ENCODE data around the gene SYMPK.

The SYMPK gene

DNA sequence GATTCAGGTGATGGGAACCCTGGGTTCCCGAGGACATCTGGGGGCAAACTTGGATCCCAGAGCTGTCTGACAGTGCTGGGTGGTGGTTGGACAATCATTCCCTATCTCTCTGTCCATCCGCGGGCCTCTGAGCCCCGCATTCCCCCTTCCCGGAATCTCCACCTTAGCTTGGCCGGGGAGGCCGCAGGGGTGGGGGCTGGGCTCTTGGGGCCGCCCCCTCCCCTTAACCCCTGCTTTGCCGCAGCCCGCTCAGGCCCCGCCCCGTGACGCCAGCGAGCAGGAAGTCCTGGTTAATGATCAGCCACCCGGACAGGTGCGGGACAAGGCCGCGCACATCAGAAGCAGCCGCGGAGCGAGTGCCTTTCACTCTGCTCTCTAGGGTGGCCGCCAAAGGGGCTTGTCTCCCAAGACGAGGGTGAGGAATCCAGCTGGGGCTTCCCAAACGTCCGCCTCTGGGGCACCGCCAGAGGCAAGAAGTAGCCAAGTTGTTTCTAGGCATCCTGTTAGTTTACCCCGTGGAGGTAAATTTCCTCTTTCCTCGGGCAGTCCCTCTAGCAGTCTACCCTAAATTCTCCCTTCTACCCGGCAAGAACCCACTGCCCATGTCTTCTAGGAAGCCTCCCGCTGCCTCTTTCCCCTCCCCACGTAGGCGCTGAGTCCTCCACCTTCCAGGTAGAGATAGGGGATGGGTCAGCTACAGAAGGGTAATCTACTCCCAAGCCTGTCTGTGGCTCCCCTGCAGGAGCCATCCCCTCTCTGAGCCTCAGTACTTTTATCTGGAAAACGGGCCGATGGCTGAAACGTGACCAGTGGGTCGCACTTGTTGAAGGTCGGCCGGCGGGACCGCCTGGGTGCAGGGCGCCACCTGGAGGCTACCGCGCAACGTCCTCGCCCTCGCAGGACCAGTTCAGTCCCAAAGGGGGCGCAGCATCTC is 20.0 kb upstream of the SYMPK start:
- Histone ChIP-seq H3K27ac (no peak overlapping the region), H3K4me2 (ENCODE audit: low read length) (no peak overlapping the region), H3K9me3 (ENCODE audit: control insufficient read depth, low read length) (no peaks in the 10 kb centered on the region), H3K4me1 (peaks cover 9% of the 10 kb centered on the region), H3K9ac (no peak overlapping the region), H3K36me3 (ENCODE audit: control insufficient read depth, insufficient read depth, low read length) (no peaks in the 10 kb centered on the region), H3K27me3 (ENCODE audit: control insufficient read depth, insufficient read depth, low read length) (no peaks in the 10 kb centered on the region), H3K79me2 (peaks cover 2% of the 10 kb centered on the region), H2AFZ (no peak overlapping the region), H3K4me3 (ENCODE audit: low read depth, low read length) (no peak overlapping the region)
- TF ChIP-seq, protein P1, sequence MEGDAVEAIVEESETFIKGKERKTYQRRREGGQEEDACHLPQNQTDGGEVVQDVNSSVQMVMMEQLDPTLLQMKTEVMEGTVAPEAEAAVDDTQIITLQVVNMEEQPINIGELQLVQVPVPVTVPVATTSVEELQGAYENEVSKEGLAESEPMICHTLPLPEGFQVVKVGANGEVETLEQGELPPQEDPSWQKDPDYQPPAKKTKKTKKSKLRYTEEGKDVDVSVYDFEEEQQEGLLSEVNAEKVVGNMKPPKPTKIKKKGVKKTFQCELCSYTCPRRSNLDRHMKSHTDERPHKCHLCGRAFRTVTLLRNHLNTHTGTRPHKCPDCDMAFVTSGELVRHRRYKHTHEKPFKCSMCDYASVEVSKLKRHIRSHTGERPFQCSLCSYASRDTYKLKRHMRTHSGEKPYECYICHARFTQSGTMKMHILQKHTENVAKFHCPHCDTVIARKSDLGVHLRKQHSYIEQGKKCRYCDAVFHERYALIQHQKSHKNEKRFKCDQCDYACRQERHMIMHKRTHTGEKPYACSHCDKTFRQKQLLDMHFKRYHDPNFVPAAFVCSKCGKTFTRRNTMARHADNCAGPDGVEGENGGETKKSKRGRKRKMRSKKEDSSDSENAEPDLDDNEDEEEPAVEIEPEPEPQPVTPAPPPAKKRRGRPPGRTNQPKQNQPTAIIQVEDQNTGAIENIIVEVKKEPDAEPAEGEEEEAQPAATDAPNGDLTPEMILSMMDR (IDR thresholded peaks at IDR 0.05): peak; percentile 73

DNA sequence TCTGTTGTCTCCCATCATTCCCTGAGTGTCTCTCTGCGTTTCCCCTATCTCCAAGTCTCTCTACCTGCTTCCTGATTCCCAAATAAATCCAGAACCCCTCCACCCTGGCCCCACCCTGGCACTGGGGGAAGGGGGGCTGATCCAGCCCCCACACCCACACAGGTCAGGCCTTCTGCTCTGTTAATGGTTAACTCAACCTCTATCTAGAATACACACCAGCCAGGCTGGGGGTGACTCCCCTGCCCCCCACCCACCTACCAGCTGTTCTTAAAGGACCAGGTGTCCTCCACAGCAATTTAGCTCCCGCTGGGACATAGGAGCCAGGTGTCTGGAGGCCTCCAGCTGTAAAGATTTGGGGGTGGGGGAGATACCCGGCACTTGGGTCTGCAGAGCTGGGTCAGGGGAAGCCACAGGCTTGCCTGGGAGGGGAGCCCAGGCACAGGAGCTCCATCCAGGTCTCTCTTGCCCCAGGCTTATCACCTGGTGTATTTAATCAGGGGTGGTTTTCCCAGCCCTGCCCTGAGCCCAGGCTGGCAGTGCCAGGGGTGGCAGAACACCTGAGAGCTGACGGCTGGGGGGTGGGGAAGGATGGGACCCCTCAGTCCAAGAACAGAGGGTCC is 19.1 kb upstream of the SYMPK start:
- Histone ChIP-seq H3K4me3 (ENCODE audit: low read depth, low read length) (no peak overlapping the region), H3K4me1 (peaks cover 9% of the 10 kb centered on the region), H3K36me3 (ENCODE audit: control insufficient read depth, insufficient read depth, low read length) (no peaks in the 10 kb centered on the region), H3K27ac (no peak overlapping the region), H3K4me2 (ENCODE audit: low read length) (no peak overlapping the region), H3K27me3 (ENCODE audit: control insufficient read depth, insufficient read depth, low read length) (no peaks in the 10 kb centered on the region), H2AFZ (no peak overlapping the region), H3K9me3 (ENCODE audit: control insufficient read depth, low read length) (no peaks in the 10 kb centered on the region), H3K9ac (no peak overlapping the region), H3K79me2 (peaks cover 2% of the 10 kb centered on the region)
- TF ChIP-seq, protein P1 (IDR thresholded peaks at IDR 0.05): no peak

DNA sequence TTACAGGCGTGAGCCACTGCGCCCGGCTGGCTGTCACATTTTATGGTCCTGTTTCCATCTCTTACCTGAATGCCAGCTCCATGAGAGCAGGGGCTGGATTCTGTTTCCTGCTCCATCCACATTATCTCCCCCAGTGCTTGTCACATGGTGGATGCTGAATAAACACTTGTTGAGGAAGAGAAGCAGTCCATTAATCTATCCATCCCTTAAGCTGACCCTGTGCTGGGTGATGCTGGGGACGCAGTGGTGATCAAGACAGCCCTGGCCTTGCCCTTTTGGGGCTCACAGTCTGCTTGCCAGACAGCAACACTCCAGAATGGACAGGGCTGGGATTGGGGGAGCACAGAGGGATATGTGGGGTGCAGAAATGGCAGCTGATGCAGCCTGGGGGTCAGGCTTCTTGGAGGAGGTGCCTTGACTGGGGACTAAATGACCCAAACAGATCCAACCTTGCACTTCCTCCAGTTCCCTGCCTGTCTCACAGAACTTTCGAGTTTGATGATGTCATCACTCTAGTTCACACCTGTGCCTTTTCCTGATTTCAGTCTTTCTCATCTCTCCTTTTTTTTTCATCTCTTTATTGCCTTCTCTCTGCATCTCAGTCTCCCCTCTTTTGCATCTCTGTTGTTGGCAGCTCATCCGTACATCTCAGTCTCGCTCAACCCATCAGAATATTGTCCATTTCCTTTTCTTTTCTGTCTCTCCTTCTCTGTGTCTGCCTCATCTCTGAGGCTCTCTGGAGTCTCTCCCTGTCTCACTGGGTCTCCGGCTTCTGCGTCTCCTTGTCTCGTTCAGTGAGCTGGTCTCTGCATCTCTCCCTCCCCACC is 18.3 kb upstream of the SYMPK start:
- TF ChIP-seq, protein P1 (IDR thresholded peaks at IDR 0.05): no peak
- Histone ChIP-seq H3K4me1 (peaks cover 9% of the 10 kb centered on the region), H3K9me3 (ENCODE audit: control insufficient read depth, low read length) (no peaks in the 10 kb centered on the region), H2AFZ (no peak overlapping the region), H3K36me3 (ENCODE audit: control insufficient read depth, insufficient read depth, low read length) (no peaks in the 10 kb centered on the region), H3K9ac (no peak overlapping the region), H3K79me2 (peaks cover 2% of the 10 kb centered on the region), H3K4me2 (ENCODE audit: low read length) (no peak overlapping the region), H3K27me3 (ENCODE audit: control insufficient read depth, insufficient read depth, low read length) (no peaks in the 10 kb centered on the region), H3K27ac (no peak overlapping the region), H3K4me3 (ENCODE audit: low read depth, low read length) (no peak overlapping the region)

DNA sequence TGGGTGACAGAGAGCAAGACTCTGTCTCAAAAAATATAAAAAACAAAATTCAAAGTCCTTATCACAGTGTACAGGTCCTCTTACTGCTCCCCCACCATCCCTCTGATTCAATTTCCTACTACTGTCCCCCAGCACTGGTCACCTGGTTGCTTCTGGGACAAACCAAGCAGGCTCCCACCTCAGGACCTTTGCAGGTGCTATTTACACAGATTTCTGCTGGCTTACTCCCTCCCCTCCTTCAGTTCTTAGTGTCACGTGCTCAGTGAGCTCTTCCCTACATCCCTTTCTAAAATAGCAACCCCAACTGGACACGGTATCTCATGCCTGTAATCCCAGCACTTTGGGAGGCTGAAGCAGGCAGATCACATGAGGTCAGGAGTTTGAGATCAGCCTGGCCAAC is 17.0 kb upstream of the SYMPK start:
- Histone ChIP-seq H3K4me1 (peaks cover 9% of the 10 kb centered on the region), H3K9ac (no peak overlapping the region)

More for the DNA sequence above, 17.0 kb upstream of the SYMPK start:
- peaks cover 2% of the 10 kb centered on the region for H3K79me2 ChIP-seq
- H3K4me3 ChIP-seq (ENCODE audit: low read depth, low read length): no peak overlapping the region
- H3K9me3 ChIP-seq (ENCODE audit: control insufficient read depth, low read length): no peaks in the 10 kb centered on the region
- no peaks in the 10 kb centered on the region for H3K27me3 ChIP-seq (ENCODE audit: control insufficient read depth, insufficient read depth, low read length)
- TF ChIP-seq, protein P1 (IDR thresholded peaks at IDR 0.05): no peak
- H3K4me2 ChIP-seq (ENCODE audit: low read length): no peak overlapping the region
- H3K27ac ChIP-seq: no peak overlapping the region
- no peak overlapping the region for H2AFZ ChIP-seq
- H3K36me3 ChIP-seq (ENCODE audit: control insufficient read depth, insufficient read depth, low read length): no peaks in the 10 kb centered on the region
